ENCODE results near the gene SH2D5. TPM values are rescaled to one million over a fixed set of nuclear protein-coding genes. Genes with fewer than 3 reads are reported as not detected.
A peak's percentile ranks its signal among the peaks of the same experiment; 100 is the strongest.

SH2D5 gene
- total RNA-seq, 1 experiment from 2014 or later = 10.4 TPM

- Histone ChIP-seq H3K4me1 (ENCODE audit: control insufficient read depth in 1 of 2, insufficient read depth in 2 of 2, low read length in 2 of 2) (peaks cover 0 to 30% of the 10 kb centered on the region in 2 experiments; a peak in 3 of 4 replicates), H3K9me3 (ENCODE audit: control insufficient read depth in 1 of 2, insufficient read depth in 1 of 2, low read depth in 1 of 2, low read length in 2 of 2) (no peaks in the 10 kb centered on the region), H3K79me2 (ENCODE audit: insufficient read depth, low read length) (no peaks in the 10 kb centered on the region), H3K4me3 (replicated peaks in 1 of 2; ENCODE audit: low read depth in 1 of 2, low read length in 2 of 2) (no peak overlapping the region), H3K9ac (ENCODE audit: low read length) (no peak overlapping the region), H3K27me3 (ENCODE audit: insufficient read depth, low read length) (no peaks in the 10 kb centered on the region), H3K4me2 (ENCODE audit: low read length) (peak overlapping the region; percentile 27; the same call in 1 of the 2 replicates), H4K20me1 (ENCODE audit: insufficient read depth) (no peaks in the 10 kb centered on the region), H3K27ac (ENCODE audit: low read depth, low read length) (no peak overlapping the region), H3K36me3 (ENCODE audit: control insufficient read depth in 1 of 2, insufficient read depth in 2 of 2, low read length in 2 of 2) (no peaks in the 10 kb centered on the region), H2AFZ (ENCODE audit: low read depth, low read length, poor library complexity, severe bottlenecking) (no peak overlapping the region), H3K9me2 (ENCODE audit: insufficient read depth) (no peaks in the 10 kb centered on the region)
- ChIA-PET RAD21 (ENCODE audit: low non-redundant PET in 1 of 2, low total read pairs in 2 of 2, uncharacterized antibody in 2 of 2, unreplicated experiment in 2 of 2) (no interaction called here), CTCF (interaction anchor here (1.0 kb wide), 1 partner anchor 28 kb away, joined by 3 read pairs; no protein-coding TSS in a partner anchor), POLR2A (no interaction called here)
- no TSS peak for BruUV-seq (replicated peaks)
- no peak for TF ChIP-seq ZNF274 (IDR thresholded peaks at IDR 0.05; ENCODE audit: low read depth, low read length)
- TF ChIP-seq RAD21 (IDR thresholded peaks at IDR 0.05; ENCODE audit: low read depth) = no peak
- TF ChIP-seq CEBPB (IDR thresholded peaks at IDR 0.05; ENCODE audit: low read depth) = no peak
- no peak for TF ChIP-seq CBX3 (IDR thresholded peaks at IDR 0.05; ENCODE audit: low read depth)
- TF ChIP-seq ELF1 (IDR thresholded peaks at IDR 0.05; ENCODE audit: borderline replicate concordance, low read depth) = no peak
- no peak for TF ChIP-seq EGR1 (IDR thresholded peaks at IDR 0.05; ENCODE audit: low read depth)
- TF ChIP-seq EZH2 (IDR thresholded peaks at IDR 0.05) = no peak
- no peak for TF ChIP-seq SP1 (IDR thresholded peaks at IDR 0.05; ENCODE audit: low read depth)
- no peak for TF ChIP-seq SRF (IDR thresholded peaks at IDR 0.05; ENCODE audit: low read depth)
- no peak for TF ChIP-seq FOSL1 (IDR thresholded peaks at IDR 0.05; ENCODE audit: low read depth)
- TF ChIP-seq POLR2AphosphoS5 (IDR thresholded peaks at IDR 0.05; ENCODE audit: low read depth, low read length) = no peak
- TF ChIP-seq TCF7L2 (IDR thresholded peaks at IDR 0.05; ENCODE audit: borderline replicate concordance, extremely low read depth, insufficient read depth, insufficient read length) = no peak
- ATAC-seq (0 out of 2 replicates have a peak, but pooled peaks have one; percentile 5), DNase-seq (ENCODE audit: low read depth, low spot score) (no peak)
- intact Hi-C loops (cut with micrococcal nuclease) = no loop called here
Observed at GRCh38 chr1:20724364-20725188, 7.9 kb downstream of the SH2D5 start.
